WERI-Rb-1 (cell line): Measurements from ENCODE around the gene ARHGAP10.
A peak's percentile ranks its signal among the peaks of the same experiment; 100 is the strongest.

ENCODE experiments used
- DNase-seq: peaks from one replicate; pipeline ENCODE4 v3.0.0-alpha.2; 2020
- H3K27ac ChIP-seq: fragments of 250-450 bp; sonication (Bioruptor Pico); 2 replicates; pipeline ENCODE4 v1.5.1; 2020; ENCODE audit warnings: mild to moderate bottlenecking, moderate library complexity
- H3K27me3 ChIP-seq: fragments of 250-450 bp; sonication (Bioruptor Pico); 2 replicates; pipeline ENCODE4 v1.5.1; 2021; ENCODE audit warnings: mild to moderate bottlenecking, low read depth, moderate library complexity; ENCODE audit not compliant: insufficient read depth, severe bottlenecking
- H3K36me3 ChIP-seq: fragments of 250-450 bp; sonication (Bioruptor Pico); 2 replicates; pipeline ENCODE4 v1.5.1; 2020; ENCODE audit warnings: mild to moderate bottlenecking, moderate library complexity
- H3K4me3 ChIP-seq: 2 replicates; pipeline ENCODE4 v1.5.1; 2011; ENCODE audit warnings: low read depth, mild to moderate bottlenecking, control low read depth, low read length
- H3K9me3 ChIP-seq: fragments of 250-450 bp; sonication (Bioruptor Pico); 2 replicates; pipeline ENCODE4 v1.5.1; 2021; ENCODE audit warnings: mild to moderate bottlenecking, moderate library complexity; ENCODE audit not compliant: severe bottlenecking
- TF ChIP-seq, protein P1 (sequence below): IDR thresholded peaks from 2 replicates; pipeline ENCODE4 v1.5.1; 2011; ENCODE audit warnings: low read depth, mild to moderate bottlenecking, control low read depth, inconsistent platforms, low read length

ARHGAP10 gene

DNA sequence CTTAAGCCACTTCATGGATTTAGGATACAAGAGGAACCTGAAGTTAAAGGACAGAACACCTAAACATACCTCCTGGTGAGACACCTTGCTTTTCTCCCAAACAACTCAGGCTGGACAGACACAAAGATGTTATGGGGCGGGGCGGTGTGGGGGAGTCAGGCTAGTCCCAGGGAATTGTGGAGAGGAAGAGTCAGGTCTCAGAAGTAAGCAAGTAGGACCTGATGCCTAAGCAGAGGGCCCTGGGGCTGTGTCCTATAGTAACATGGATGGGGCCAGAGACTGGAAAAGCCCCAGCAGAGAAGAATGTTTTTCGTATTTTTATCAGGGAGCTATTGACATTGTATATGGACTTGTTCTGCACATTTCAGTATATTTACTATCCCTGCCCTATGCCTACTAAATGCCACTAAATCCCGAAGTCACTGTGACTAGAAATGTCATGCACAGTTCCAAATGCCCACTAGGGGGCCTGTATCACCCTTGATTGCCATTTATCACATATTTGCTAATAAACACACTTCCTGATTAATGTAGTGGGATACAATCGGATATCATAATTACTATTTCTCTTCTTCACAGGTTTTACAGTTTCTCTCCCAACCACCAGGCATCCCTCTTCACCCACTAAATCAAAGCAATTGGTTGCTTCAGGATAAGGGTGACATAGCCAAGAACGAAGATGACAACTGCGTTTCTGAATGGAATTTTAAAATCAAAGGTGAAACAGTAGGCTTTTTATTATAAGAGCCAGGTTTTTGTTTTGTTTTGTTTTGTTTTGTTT, 23.8 kb upstream of the ARHGAP10 start:
- no peaks in the 10 kb centered on the region for H3K27me3 ChIP-seq
- DNase-seq = peak; percentile 63
- 0 out of 2 replicates have a peak overlapping the region, but pooled peaks have one; percentile 1 for H3K27ac ChIP-seq
- no peak overlapping the region for H3K4me3 ChIP-seq
- TF ChIP-seq, protein P1, sequence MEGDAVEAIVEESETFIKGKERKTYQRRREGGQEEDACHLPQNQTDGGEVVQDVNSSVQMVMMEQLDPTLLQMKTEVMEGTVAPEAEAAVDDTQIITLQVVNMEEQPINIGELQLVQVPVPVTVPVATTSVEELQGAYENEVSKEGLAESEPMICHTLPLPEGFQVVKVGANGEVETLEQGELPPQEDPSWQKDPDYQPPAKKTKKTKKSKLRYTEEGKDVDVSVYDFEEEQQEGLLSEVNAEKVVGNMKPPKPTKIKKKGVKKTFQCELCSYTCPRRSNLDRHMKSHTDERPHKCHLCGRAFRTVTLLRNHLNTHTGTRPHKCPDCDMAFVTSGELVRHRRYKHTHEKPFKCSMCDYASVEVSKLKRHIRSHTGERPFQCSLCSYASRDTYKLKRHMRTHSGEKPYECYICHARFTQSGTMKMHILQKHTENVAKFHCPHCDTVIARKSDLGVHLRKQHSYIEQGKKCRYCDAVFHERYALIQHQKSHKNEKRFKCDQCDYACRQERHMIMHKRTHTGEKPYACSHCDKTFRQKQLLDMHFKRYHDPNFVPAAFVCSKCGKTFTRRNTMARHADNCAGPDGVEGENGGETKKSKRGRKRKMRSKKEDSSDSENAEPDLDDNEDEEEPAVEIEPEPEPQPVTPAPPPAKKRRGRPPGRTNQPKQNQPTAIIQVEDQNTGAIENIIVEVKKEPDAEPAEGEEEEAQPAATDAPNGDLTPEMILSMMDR = peak; percentile 68
- H3K36me3 ChIP-seq = no peaks in the 10 kb centered on the region
- H3K9me3 ChIP-seq = no peaks in the 10 kb centered on the region

DNA sequence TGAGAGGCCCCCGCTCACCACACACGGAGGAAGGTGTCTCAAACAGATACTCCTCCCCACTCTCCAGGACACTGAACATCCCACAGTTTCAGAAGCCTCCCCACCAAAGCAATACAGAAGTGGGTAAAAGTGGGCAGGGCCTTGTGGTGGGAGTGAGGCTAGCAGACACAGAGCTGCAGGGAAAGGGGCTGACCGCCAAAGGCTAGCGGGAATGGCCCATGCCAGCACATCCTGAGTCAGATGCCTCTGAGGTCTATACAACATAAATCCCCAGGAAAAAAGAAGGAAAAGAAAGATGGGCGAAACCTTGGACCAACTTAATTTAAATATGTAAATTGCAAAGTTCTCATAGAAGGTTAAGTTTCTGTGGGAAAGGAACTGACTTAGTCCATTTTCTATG, 21.9 kb upstream of the ARHGAP10 start:
- H3K36me3 ChIP-seq = no peaks in the 10 kb centered on the region
- H3K27ac ChIP-seq = no peak overlapping the region
- no peaks in the 10 kb centered on the region for H3K27me3 ChIP-seq
- no peak overlapping the region for H3K4me3 ChIP-seq
- no peak for DNase-seq
- H3K9me3 ChIP-seq = no peaks in the 10 kb centered on the region
- TF ChIP-seq, protein P1 = no peak

DNA sequence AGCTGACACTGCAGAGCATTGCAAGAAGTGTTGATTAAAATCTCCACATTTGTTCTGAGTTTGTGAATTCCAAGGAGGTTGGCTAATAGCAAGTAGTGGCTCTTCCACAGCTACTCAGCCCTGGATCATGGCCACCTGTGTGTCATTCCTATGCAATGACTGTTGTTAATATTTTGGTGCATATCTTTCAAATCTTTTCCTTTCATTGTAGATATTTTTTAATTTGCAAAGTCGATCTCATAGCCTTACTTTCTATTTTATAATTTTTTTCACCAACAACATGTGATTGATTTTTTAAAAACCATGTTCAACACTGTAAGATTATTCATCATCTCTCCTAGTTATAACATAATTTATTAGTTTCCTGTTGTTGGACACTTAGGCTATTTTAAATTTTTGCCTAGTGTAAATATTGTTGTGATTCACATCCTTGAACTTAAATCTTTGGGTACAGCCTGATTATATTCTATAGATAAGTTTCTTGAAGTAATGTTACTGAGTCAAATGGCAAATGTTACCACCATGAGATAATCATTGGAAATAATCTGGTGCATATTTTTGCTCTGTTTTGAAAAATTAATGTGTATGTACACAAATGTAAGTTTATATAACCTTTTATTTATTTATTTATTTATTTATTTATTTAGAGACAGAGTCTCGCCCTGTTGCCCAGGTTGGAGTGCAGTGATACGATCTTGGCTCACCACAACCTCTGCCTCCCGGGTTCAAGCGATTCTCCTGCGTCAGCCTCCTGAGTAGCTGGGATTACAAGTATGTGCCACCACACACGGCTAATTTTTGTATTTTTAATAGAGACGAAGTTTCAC, 17.1 kb upstream of the ARHGAP10 start:
- Histone ChIP-seq H3K9me3 (no peaks in the 10 kb centered on the region), H3K27ac (no peak overlapping the region), H3K4me3 (no peak overlapping the region), H3K27me3 (no peaks in the 10 kb centered on the region), H3K36me3 (no peaks in the 10 kb centered on the region)
- DNase-seq = no peak
- TF ChIP-seq, protein P1 = no peak

DNA sequence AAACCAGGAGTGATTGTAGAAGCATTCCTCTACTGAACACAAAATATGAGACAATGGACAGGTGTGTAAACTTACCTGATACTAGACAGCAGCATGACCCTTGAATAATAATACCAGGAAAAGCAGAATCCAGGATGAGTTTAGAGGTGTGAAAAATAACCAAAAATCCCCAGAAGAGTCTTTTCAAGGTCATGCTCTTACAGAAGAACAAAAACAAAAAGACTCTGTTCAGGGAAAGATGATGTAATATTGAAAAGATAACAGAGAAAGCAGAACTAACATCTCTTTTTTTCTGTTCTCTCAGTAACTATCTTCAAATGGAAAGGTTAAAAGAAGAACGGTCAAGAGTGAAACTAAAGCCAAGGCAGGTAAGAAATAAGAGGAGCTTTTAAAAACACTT, 14.0 kb upstream of the ARHGAP10 start:
- H3K27ac ChIP-seq = no peak overlapping the region
- no peaks in the 10 kb centered on the region for H3K27me3 ChIP-seq
- H3K9me3 ChIP-seq = no peaks in the 10 kb centered on the region
- TF ChIP-seq, protein P1 = no peak
- no peak overlapping the region for H3K4me3 ChIP-seq
- H3K36me3 ChIP-seq = no peaks in the 10 kb centered on the region
- no peak for DNase-seq

DNA sequence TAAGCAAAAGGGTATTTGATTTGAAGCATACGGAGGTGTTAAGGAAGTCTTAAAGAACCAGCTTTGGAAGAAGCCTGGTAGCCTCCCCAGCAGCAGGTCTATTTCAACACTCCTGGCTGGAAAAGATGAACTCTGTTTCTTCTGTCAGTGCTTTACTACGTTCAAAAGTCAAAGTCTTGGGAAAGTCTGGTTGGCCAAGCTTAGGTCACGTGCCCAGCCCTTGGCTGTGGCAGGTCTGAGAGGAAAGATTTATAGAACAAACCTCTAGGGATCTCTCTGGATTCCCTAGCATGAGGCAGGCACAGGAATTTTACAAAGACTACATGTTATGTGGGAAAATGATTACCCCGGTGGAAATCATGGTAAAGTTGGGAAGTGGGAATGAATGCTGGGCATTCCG, 8.6 kb upstream of the ARHGAP10 start:
- no peak overlapping the region; the same call in 1 of the 2 replicates for H3K27ac ChIP-seq
- H3K36me3 ChIP-seq = no peaks in the 10 kb centered on the region
- H3K27me3 ChIP-seq = no peaks in the 10 kb centered on the region
- no peak for DNase-seq
- no peak overlapping the region for H3K4me3 ChIP-seq
- TF ChIP-seq, protein P1 = no peak
- H3K9me3 ChIP-seq = no peaks in the 10 kb centered on the region
